ENCODE measurements around the gene SNX22. TPM values are rescaled to one million over a fixed set of nuclear protein-coding genes. Genes with fewer than 3 reads are reported as not detected.

Gene SNX22
- total and polyA plus RNA-seq, 2 of the 8 experiments (the other 6 are each of a cell fraction or from before 2014, with no cell fraction given): 4.9 TPM

DNA sequence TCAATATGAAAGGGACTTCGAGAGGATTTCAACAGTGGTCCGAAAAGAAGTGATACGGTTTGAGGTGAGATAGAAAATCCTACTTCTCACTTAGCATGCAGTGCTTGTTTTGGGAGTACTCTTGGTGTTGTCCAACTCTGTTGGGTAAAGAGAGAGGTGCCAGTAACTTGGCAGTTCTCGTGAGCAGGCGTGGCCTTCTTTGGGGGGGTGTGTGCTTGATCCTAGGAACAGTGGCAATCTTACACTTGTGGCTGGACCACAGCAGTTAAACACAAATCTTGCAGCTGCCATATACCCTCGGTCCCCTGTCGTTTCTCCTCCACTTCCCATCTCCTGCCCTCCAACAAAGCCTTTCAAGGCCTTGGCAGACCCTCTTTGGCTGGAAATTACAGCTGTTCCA, 15.2 kb upstream of the SNX22 start:
- Histone ChIP-seq H3K4me2 (ENCODE audit: insufficient read depth in 1 of 2, low read depth in 2 of 2, low read length in 2 of 2) (no peak overlapping the region), H2BK15ac (ENCODE audit: low read length) (no peak overlapping the region), H3K79me2 (ENCODE audit: control insufficient read depth in 1 of 2, insufficient read depth in 2 of 2, low read length in 2 of 2) (no peaks in the 10 kb centered on the region), H4K91ac (replicated peaks; ENCODE audit: insufficient read length, low read length) (no peak overlapping the region), H2BK20ac (ENCODE audit: low read length) (no peak overlapping the region), H2BK5ac (ENCODE audit: low read depth, low read length) (no peak overlapping the region), H2BK120ac (replicated peaks; ENCODE audit: low read depth, low read length) (no peak overlapping the region), H3K9me3 (ENCODE audit: insufficient read depth in 2 of 2, low read depth in 1 of 2, low read length in 1 of 2) (no peaks in the 10 kb centered on the region), H3K27me3 (replicated peaks in 1 of 4; ENCODE audit: control insufficient read depth in 3 of 4, extremely low read depth in 1 of 4, insufficient read depth in 3 of 4, low read length in 3 of 4) (no peaks in the 10 kb centered on the region), H4K20me1 (replicated peaks in 1 of 2; ENCODE audit: control insufficient read depth in 1 of 2, insufficient read depth in 2 of 2, low read length in 2 of 2) (peaks cover 0 to 1% of the 10 kb centered on the region in 2 experiments), H2BK12ac (ENCODE audit: low read depth, low read length) (no peak overlapping the region), H4K5ac (ENCODE audit: insufficient read length, low read depth, low read length) (no peak overlapping the region), H3K23me2 (ENCODE audit: low read depth, low read length) (no peaks in the 10 kb centered on the region), H3K4me1 (replicated peaks in 1 of 4; ENCODE audit: control insufficient read depth in 3 of 4, insufficient read depth in 4 of 4, low read length in 3 of 4) (peaks cover 0 to 6% (median 2%) of the 10 kb centered on the region in 4 experiments; a peak in 1 of 7 replicates), H3K9ac (replicated peaks in 1 of 4; ENCODE audit: extremely low read depth in 1 of 4, low read depth in 3 of 4, low read length in 3 of 4) (no peak overlapping the region), H3K18ac (ENCODE audit: extremely low read depth, low read length) (no peak overlapping the region), H3K27ac (ENCODE audit: low read depth, low read length) (no peak overlapping the region), H2AK5ac (ENCODE audit: low read depth, low read length) (no peak overlapping the region), H3K23ac (ENCODE audit: insufficient read length) (no peak overlapping the region), H3K56ac (replicated peaks; ENCODE audit: insufficient read length, low read depth, low read length) (no peak overlapping the region), H2AFZ (ENCODE audit: low read length) (no peak overlapping the region), H3K14ac (ENCODE audit: insufficient read length) (no peak overlapping the region), H3K79me1 (ENCODE audit: low read depth, low read length) (no peaks in the 10 kb centered on the region), H3K36me3 (ENCODE audit: control insufficient read depth in 2 of 4, insufficient read depth in 4 of 4, low read length in 3 of 4) (peaks cover 12 to 27% (median 23%) of the 10 kb centered on the region in 4 experiments; a peak in 7 of 8 replicates), H4K8ac (ENCODE audit: extremely low read depth, insufficient read depth, low read length) (no peak overlapping the region), H3K4me3 (ENCODE audit: extremely low read depth in 1 of 4, insufficient read depth in 2 of 4, low read depth in 3 of 4, low read length in 4 of 4) (no peak overlapping the region), H3K4ac (replicated peaks; ENCODE audit: insufficient read length, low read depth, low read length) (no peak overlapping the region)
- ChIA-PET CTCF (ENCODE audit: partially characterized antibody) (interaction anchor here (0.6 to 2.1 kb wide), 4 partner anchors 11 to 1055 kb away, joined by 3 to 7 read pairs (median 3); no protein-coding TSS in a partner anchor), POLR2A (ENCODE audit: partially characterized antibody) (no interaction called here)
- TF ChIP-seq CEBPB (IDR thresholded peaks at IDR 0.05; ENCODE audit: low read depth, low read length) (no peak), NANOG (IDR thresholded peaks at IDR 0.05; ENCODE audit: insufficient read depth, low read depth, low read length, poor library complexity, severe bottlenecking) (no peak), BACH1 (IDR thresholded peaks at IDR 0.05; ENCODE audit: low read length) (no peak), HDAC2 (IDR thresholded peaks at IDR 0.05; ENCODE audit: borderline replicate concordance in 1 of 2, low read depth in 2 of 2, low read length in 2 of 2) (no peak), TAF1 (IDR thresholded peaks at IDR 0.05; ENCODE audit: low read depth, low read length) (no peak)
- 91% methylated on average over 7 of the region's 7 CpGs; no CpG with 5 or more reads in 1 of the 2 experiments for WGBS, 2 experiments (ENCODE audit: extremely low coverage in 1 of 2, insufficient coverage in 1 of 2, insufficient read length in 1 of 2, insufficient replicate concordance in 2 of 2, low coverage in 1 of 2, low lambda C conversion rate in 2 of 2, missing lambda C conversion rate in 1 of 2)
- no peak for DNase-seq (ENCODE audit: low read depth in 1 of 2, low spot score in 2 of 2)
- no peak for FAIRE-seq
